Brain microvascular endothelial cell (primary cell): ENCODE data around the gene DRAXIN.

ENCODE experiments used
- DNase-seq: peaks from one replicate; pipeline ENCODE4 v3.0.0-alpha.2; 2020
- H3K27ac ChIP-seq: fragments of 250-450 bp; sonication (Bioruptor Pico); 2 replicates; pipeline ENCODE4 v1.5.1; 2020; ENCODE audit warnings: mild to moderate bottlenecking, moderate library complexity
- H3K27me3 ChIP-seq: fragments of 250-450 bp; sonication (Bioruptor Pico); replicated peaks from 2 replicates; pipeline ENCODE4 v1.5.1; 2020; ENCODE audit warnings: mild to moderate bottlenecking
- H3K36me3 ChIP-seq: fragments of 250-450 bp; sonication (Bioruptor Pico); replicated peaks from 2 replicates; pipeline ENCODE4 v1.5.1; 2020; ENCODE audit warnings: mild to moderate bottlenecking
- H3K4me3 ChIP-seq: 2 replicates; pipeline ENCODE4 v1.5.1; 2011; ENCODE audit warnings: low read depth, mild to moderate bottlenecking, control low read depth, low read length, moderate library complexity
- CTCF ChIP-seq: IDR thresholded peaks from 2 replicates; pipeline ENCODE4 v1.5.1; 2011; ENCODE audit warnings: low read depth, mild to moderate bottlenecking, moderate library complexity, low read length, control low read depth, inconsistent platforms; ENCODE audit errors: missing control alignments
- in situ Hi-C: cut with HindIII; loops from 2 replicates; pipeline ENCODE4 v1.10.0; 2017; ENCODE audit warnings: low sequenced_read_pairs, low pct_ligation_motif_present

DRAXIN gene

GRCh38 chr1:11649237-11649623 is 42.3 kb upstream of the DRAXIN start:
- Histone ChIP-seq H3K27me3 (peaks cover 15% of the 10 kb centered on the region), H3K27ac (no peak overlapping the region), H3K36me3 (no peaks in the 10 kb centered on the region), H3K4me3 (no peak overlapping the region)
- DNase-seq, result no peak
- in situ Hi-C loops, result loop anchor here (25.0 kb wide), 1 partner anchor 412 kb away; no protein-coding TSS in a partner anchor
- TF ChIP-seq CTCF, result no peak

- H3K27ac ChIP-seq, result no peak overlapping the region
- no peak overlapping the region for H3K4me3 ChIP-seq
- in situ Hi-C loops, result loop anchor here (25.0 kb wide), 1 partner anchor 412 kb away; no protein-coding TSS in a partner anchor
- H3K36me3 ChIP-seq, result no peaks in the 10 kb centered on the region
- no peak for TF ChIP-seq CTCF
- peaks cover 15% of the 10 kb centered on the region for H3K27me3 ChIP-seq
- DNase-seq, result no peak
Observed at GRCh38 chr1:11649624-11650330, 41.7 kb upstream of the DRAXIN start.

- Histone ChIP-seq H3K27me3 (peaks cover 15% of the 10 kb centered on the region), H3K36me3 (no peaks in the 10 kb centered on the region), H3K27ac (no peak overlapping the region), H3K4me3 (peak overlapping the region; percentile 17)
- in situ Hi-C loops, result no loop called here
- peak; percentile 67 for TF ChIP-seq CTCF
- peak; percentile 47 for DNase-seq
Observed at GRCh38 chr1:11650331-11650991, 41.0 kb upstream of the DRAXIN start.

DNA sequence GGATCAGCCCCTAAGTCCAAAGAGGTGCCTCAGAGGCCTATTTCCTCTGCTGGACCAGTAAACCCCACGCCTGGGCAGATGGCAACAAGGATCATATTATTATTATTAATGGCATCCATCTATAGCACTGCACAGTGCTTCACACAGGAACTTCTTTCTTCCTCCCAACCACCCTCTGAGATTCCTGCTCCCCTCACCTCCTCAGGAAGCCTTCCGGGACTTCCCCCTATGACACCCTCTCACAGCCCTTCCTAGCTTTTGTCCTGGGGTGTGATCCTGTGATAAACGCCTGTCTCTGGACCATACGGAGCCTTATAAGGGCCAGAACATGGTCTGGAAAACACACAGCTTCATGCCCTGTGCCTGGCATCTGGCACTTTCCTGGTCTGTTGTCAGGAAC is 40.5 kb upstream of the DRAXIN start:
- Histone ChIP-seq H3K27ac (no peak overlapping the region), H3K4me3 (no peak overlapping the region), H3K36me3 (no peaks in the 10 kb centered on the region), H3K27me3 (peaks cover 15% of the 10 kb centered on the region)
- in situ Hi-C loops, result no loop called here
- no peak for DNase-seq
- no peak for TF ChIP-seq CTCF

DNA sequence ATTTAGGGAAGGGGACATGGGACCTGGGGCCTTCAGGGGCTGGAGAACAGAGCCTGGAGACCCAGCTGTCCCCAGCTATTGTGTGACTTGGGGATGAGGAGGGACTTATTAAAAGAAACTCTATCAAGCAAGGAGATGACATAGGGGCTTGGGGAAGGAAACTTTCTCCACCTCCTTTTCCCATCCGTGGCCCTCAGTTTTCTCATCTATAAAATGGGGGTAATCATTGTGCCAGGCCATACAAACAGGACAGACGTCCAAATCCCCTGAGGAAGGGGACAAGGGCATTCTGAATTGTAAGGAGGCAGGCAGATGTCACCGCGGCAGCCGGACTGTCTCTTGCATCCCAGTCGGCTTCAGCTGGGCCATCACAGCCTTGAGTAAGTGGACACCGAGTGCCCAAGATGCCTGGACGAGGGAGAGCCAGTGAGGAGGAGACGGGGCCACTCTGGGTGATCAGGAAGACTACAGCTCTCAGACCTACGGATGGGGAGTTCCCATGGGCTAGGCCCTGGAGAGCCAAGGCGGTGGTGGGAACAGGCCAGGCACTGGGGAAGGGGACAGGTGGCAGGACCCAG is 39.2 kb upstream of the DRAXIN start:
- no peak for DNase-seq
- H3K27me3 ChIP-seq, result peaks cover 15% of the 10 kb centered on the region
- H3K27ac ChIP-seq, result no peak overlapping the region
- no peak for TF ChIP-seq CTCF
- in situ Hi-C loops, result no loop called here
- H3K36me3 ChIP-seq, result no peaks in the 10 kb centered on the region
- H3K4me3 ChIP-seq, result no peak overlapping the region
